ENCODE measurements around the gene ARID1B. TPM values are rescaled to one million over a fixed set of nuclear protein-coding genes. Genes with fewer than 3 reads are reported as not detected.

Gene ARID1B
- total RNA-seq, 1 donor from 2014 or later = 155 TPM

DNA sequence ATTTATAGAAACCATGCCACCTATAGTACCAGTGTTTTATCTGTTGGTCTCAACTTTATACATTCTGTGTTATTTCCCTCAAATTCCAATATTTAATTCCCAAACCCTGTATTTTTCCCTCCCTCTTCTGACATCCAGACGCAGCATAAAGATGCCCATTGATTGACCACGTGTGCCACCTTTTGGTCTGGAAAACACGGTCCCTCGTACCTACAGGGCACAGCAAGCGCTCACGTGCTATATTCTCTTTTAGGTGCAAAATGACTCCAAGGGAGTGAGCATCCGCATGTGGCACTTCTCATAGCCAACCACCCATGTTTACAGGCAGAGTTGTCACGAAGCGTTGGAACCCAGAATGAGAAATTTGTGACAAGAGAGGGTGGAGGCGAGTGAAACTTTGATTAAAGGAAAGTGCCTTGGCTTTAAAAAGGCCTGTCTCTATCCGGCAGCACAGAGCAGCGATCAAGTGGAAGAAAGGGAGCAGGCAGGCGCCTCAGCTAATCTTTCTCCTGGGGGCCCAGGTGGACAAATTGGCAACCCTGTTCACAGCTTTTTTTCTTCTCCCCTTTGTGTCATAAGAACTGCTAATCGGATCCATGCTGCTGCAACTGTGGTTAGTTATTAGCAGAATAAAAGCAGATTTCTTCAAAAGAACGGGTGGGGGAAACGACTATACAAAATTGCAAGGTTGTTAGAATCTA is 320.2 kb downstream of the ARID1B start:
- no peak overlapping the region for H3K4me3 Mint-ChIP-seq
- TF ChIP-seq, protein P1, sequence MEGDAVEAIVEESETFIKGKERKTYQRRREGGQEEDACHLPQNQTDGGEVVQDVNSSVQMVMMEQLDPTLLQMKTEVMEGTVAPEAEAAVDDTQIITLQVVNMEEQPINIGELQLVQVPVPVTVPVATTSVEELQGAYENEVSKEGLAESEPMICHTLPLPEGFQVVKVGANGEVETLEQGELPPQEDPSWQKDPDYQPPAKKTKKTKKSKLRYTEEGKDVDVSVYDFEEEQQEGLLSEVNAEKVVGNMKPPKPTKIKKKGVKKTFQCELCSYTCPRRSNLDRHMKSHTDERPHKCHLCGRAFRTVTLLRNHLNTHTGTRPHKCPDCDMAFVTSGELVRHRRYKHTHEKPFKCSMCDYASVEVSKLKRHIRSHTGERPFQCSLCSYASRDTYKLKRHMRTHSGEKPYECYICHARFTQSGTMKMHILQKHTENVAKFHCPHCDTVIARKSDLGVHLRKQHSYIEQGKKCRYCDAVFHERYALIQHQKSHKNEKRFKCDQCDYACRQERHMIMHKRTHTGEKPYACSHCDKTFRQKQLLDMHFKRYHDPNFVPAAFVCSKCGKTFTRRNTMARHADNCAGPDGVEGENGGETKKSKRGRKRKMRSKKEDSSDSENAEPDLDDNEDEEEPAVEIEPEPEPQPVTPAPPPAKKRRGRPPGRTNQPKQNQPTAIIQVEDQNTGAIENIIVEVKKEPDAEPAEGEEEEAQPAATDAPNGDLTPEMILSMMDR (IDR thresholded peaks at IDR 0.05; ENCODE audit: unreplicated experiment) = no peak

GRCh38 chr6:157098999-157099398 is 321.8 kb downstream of the ARID1B start:
- no peaks in the 10 kb centered on the region for H3K4me1 Mint-ChIP-seq
- H3K4me3 Mint-ChIP-seq = no peak overlapping the region
- DNase-seq (ENCODE audit: low spot score in 2 of 2, unreplicated experiment in 2 of 2) = no peak
- TF ChIP-seq, protein P1 (IDR thresholded peaks at IDR 0.05; ENCODE audit: unreplicated experiment) = no peak
- H3K9me3 Mint-ChIP-seq = peaks cover under 1% of the 10 kb centered on the region
- H3K27me3 Mint-ChIP-seq (ENCODE audit: low read depth) = no peaks in the 10 kb centered on the region
- H3K27ac Mint-ChIP-seq = no peak overlapping the region
- peaks cover 22% of the 10 kb centered on the region for H3K36me3 Mint-ChIP-seq

More for the DNA sequence above, 320.2 kb downstream of the ARID1B start:
- Mint-ChIP-seq H3K27me3 (ENCODE audit: low read depth) (no peaks in the 10 kb centered on the region), H3K9me3 (no peaks in the 10 kb centered on the region), H3K4me1 (no peaks in the 10 kb centered on the region), H3K36me3 (peaks cover 21% of the 10 kb centered on the region), H3K27ac (no peak overlapping the region)
- no peak for DNase-seq (ENCODE audit: low spot score in 2 of 2, unreplicated experiment in 2 of 2)

DNA sequence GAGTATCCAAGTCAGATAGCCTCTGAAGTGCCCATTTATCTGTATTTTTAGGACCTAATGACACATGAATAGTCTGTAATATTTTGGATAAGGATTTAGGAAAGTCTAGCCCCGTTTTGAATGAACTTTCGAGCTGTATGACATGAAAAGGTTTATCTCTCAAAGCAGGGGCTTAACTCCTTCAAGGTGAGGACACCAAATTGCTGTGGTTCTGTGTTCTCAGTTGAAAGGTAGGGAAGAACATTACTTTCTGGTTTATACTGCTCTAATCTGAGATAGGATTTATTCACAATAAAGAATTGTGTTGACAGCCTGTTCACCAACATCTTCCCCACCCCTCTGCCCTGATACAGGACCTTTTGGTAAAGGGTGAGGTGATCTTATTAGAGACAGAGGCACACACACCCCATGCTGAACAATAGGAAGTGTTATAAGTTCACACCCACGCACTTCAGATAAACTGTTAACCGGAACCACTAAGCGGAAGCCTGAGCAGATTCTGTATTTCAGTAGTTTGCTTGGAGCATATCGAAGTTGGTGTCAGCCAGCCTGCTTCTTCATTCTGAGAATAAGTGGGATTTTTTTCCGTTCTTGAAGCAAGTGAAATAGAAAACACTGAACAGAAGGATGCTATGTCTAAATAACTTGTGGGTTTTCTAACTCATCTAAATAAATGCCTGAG is 322.9 kb downstream of the ARID1B start:
- TF ChIP-seq, protein P1 (IDR thresholded peaks at IDR 0.05; ENCODE audit: unreplicated experiment) = no peak
- H3K27ac Mint-ChIP-seq = peak overlapping the region; percentile 8
- peaks cover 25% of the 10 kb centered on the region for H3K36me3 Mint-ChIP-seq
- H3K4me3 Mint-ChIP-seq = no peak overlapping the region
- H3K9me3 Mint-ChIP-seq = peaks cover 8% of the 10 kb centered on the region
- no peaks in the 10 kb centered on the region for H3K27me3 Mint-ChIP-seq (ENCODE audit: low read depth)
- DNase-seq (ENCODE audit: low spot score in 2 of 2, unreplicated experiment in 2 of 2) = no peak
- no peaks in the 10 kb centered on the region for H3K4me1 Mint-ChIP-seq

- Mint-ChIP-seq H3K27ac (no peak overlapping the region), H3K36me3 (peaks cover 28% of the 10 kb centered on the region), H3K9me3 (peaks cover 11% of the 10 kb centered on the region), H3K4me1 (no peaks in the 10 kb centered on the region), H3K27me3 (ENCODE audit: low read depth) (no peaks in the 10 kb centered on the region), H3K4me3 (no peak overlapping the region)
- TF ChIP-seq, protein P1 (IDR thresholded peaks at IDR 0.05; ENCODE audit: unreplicated experiment) = no peak
- no peak for DNase-seq (ENCODE audit: low spot score in 2 of 2, unreplicated experiment in 2 of 2)
These were observed 324.0 kb downstream of the ARID1B start for GRCh38 chr6:157101166-157101565.

DNA sequence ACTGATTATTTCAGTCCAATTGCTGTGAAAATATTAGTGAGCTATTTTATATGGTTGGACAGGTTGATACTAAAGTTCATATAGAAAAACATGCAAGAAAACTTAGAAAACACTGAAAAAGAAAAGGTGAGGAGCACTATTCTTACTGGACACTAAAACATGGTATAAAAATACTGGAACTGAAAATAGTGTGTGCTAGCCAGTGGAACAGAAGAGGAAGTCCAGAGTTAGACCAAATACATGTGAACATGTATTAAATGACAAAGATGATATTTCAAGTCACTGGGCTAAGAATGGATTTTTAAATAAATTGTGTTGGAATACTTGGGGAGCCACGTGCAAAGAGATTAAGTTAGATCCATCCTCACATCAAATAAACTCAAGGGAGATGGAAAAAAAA is 327.6 kb downstream of the ARID1B start:
- TF ChIP-seq, protein P1 (IDR thresholded peaks at IDR 0.05; ENCODE audit: unreplicated experiment) = no peak
- Mint-ChIP-seq H3K36me3 (peaks cover 23% of the 10 kb centered on the region), H3K27me3 (ENCODE audit: low read depth) (no peaks in the 10 kb centered on the region), H3K27ac (no peak overlapping the region), H3K9me3 (peaks cover 11% of the 10 kb centered on the region), H3K4me1 (peaks cover 31% of the 10 kb centered on the region), H3K4me3 (no peak overlapping the region)
- no peak for DNase-seq (ENCODE audit: low spot score in 2 of 2, unreplicated experiment in 2 of 2)
